ENCODE results near the gene SOX6. TPM values are rescaled to one million over a fixed set of nuclear protein-coding genes. Genes with fewer than 3 reads are reported as not detected.

The SOX6 gene
- total RNA-seq, 6 donors from 2014 or later, result 2.9 to 21.0 (median 4.9) TPM

DNA sequence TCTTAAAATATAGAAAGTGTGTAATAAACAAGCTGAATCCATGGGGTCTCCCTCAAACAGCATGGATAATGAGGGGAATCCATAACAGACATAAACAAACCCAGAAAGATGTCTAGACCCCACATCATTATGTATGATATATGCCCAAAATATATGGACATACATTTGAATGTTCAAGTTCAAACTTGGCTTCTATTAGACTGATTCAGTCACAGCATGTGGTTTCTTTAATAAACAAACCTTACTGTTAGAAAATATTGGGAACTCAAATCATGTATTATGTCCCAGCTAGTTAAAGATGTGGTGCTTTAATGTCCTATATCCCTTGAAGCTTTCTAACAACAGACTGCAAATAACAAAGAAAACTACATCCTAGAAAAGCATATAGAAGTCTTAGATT is 228.6 kb downstream of the SOX6 start:
- Histone ChIP-seq H3K36me3 (no peaks in the 10 kb centered on the region), H3K9me3 (no peaks in the 10 kb centered on the region), H3K4me3 (no peak overlapping the region), H3K27me3 (no peaks in the 10 kb centered on the region), H3K27ac (no peak overlapping the region), H3K4me1 (no peaks in the 10 kb centered on the region)
- no peak for TF ChIP-seq CTCF (IDR thresholded peaks at IDR 0.05)
- TF ChIP-seq POLR2A (IDR thresholded peaks at IDR 0.05), result no peak
- TF ChIP-seq POLR2AphosphoS5 (IDR thresholded peaks at IDR 0.05), result no peak
- no peak for TF ChIP-seq EP300 (IDR thresholded peaks at IDR 0.05)
- no peak for DNase-seq
- no peak for ATAC-seq (ENCODE audit: low FRiP score in 2 of 2)

DNA sequence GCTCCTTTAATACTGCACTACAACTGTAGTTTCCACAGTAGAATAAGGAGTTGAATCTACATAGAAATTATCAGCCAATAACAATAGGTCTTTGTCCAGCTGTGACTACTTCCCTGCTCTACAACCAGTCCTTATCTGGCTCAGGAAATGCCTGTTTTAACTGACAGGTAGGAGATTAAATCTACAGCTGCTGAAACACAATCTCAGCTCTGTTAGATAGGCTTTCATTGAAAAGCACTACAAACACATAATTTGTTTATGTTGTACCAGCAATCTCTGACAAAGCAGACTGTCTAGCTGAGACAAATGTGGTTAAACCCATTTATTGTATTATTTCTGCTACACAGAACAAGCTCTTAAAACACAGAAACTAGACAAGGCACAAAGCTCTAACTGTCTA is 230.0 kb downstream of the SOX6 start:
- Histone ChIP-seq H3K27ac (no peak overlapping the region), H3K4me3 (no peak overlapping the region), H3K9me3 (no peaks in the 10 kb centered on the region), H3K27me3 (no peaks in the 10 kb centered on the region), H3K4me1 (no peaks in the 10 kb centered on the region), H3K36me3 (no peaks in the 10 kb centered on the region)
- TF ChIP-seq POLR2AphosphoS5 (IDR thresholded peaks at IDR 0.05), result no peak
- no peak for TF ChIP-seq EP300 (IDR thresholded peaks at IDR 0.05)
- TF ChIP-seq POLR2A (IDR thresholded peaks at IDR 0.05), result no peak
- no peak for TF ChIP-seq CTCF (IDR thresholded peaks at IDR 0.05)
- DNase-seq (no peak), ATAC-seq (ENCODE audit: low FRiP score in 2 of 2) (no peak)

DNA sequence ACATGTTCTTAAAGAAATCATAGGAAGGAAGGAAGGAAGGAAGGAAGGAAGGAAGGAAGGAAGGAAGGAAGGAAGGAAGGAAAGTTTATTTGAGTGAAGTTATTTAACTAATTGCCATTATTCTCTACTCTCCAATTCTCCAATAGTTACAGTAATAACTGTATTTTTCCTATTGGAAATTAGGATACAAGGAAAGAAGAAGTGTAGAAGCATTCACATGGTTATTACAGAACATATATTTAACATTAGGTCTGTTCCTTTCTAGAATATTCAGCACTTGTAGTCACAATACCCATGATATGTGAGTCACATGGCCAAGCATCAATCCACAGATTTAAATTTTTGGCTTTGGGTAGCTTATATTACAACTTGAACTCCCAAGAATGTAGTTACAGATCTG is 230.6 kb downstream of the SOX6 start:
- Histone ChIP-seq H3K9me3 (no peaks in the 10 kb centered on the region), H3K4me1 (no peaks in the 10 kb centered on the region), H3K4me3 (no peak overlapping the region), H3K36me3 (no peaks in the 10 kb centered on the region), H3K27me3 (no peaks in the 10 kb centered on the region), H3K27ac (no peak overlapping the region)
- ATAC-seq (ENCODE audit: low FRiP score in 2 of 2) (no peak), DNase-seq (no peak)
- TF ChIP-seq CTCF (IDR thresholded peaks at IDR 0.05), result no peak
- TF ChIP-seq EP300 (IDR thresholded peaks at IDR 0.05), result no peak
- no peak for TF ChIP-seq POLR2A (IDR thresholded peaks at IDR 0.05)
- no peak for TF ChIP-seq POLR2AphosphoS5 (IDR thresholded peaks at IDR 0.05)

- WGBS, 2 donors, result 74 to 75% methylated on average over 3 of the region's 3 CpGs
- Histone ChIP-seq H3K36me3 (no peaks in the 10 kb centered on the region), H3K9me3 (no peaks in the 10 kb centered on the region), H3K27me3 (no peaks in the 10 kb centered on the region), H3K4me3 (no peak overlapping the region), H3K4me1 (no peaks in the 10 kb centered on the region), H3K27ac (no peak overlapping the region)
- ATAC-seq (ENCODE audit: low FRiP score in 2 of 2) (no peak), DNase-seq (no peak)
- TF ChIP-seq CTCF (IDR thresholded peaks at IDR 0.05) (no peak), POLR2A (IDR thresholded peaks at IDR 0.05) (no peak), EP300 (IDR thresholded peaks at IDR 0.05) (no peak), POLR2AphosphoS5 (IDR thresholded peaks at IDR 0.05) (no peak)
Observed at GRCh38 chr11:16124390-16124789, 232.0 kb downstream of the SOX6 start.

DNA sequence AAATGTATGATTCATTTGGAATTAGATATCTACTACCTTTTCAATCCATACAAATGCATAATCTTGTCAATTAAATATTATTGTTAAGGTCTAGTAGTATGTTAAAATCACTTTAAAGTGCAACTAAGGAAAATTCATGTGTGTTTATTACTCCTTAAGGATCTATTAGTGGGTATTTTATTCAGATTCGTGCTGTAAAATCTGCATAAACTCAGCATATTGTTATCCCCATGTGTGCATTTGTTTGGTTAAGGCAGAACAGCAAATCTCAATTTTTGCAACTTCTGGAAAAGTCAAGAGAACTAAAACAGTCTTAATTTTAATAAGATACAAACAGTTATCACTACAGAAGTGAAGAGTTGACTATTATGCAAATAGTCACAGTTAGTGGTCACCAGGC is 234.5 kb downstream of the SOX6 start:
- 70 to 92% methylated on average over 1 of the region's 1 CpG for WGBS, 2 donors

More for the DNA sequence above, 234.5 kb downstream of the SOX6 start:
- TF ChIP-seq CTCF (IDR thresholded peaks at IDR 0.05) (no peak), POLR2AphosphoS5 (IDR thresholded peaks at IDR 0.05) (no peak), EP300 (IDR thresholded peaks at IDR 0.05) (no peak), POLR2A (IDR thresholded peaks at IDR 0.05) (no peak)
- no peak for DNase-seq
- Histone ChIP-seq H3K27ac (no peak overlapping the region), H3K9me3 (no peaks in the 10 kb centered on the region), H3K4me3 (no peak overlapping the region), H3K36me3 (no peaks in the 10 kb centered on the region), H3K4me1 (no peaks in the 10 kb centered on the region), H3K27me3 (no peaks in the 10 kb centered on the region)
- no peak for ATAC-seq (ENCODE audit: low FRiP score in 2 of 2)
